Activated CD8-positive, alpha-beta memory T cell treated with anti-CD3 and anti-CD28 coated beads for 24 hours (primary cell): Measurements from ENCODE around the gene TENM4.
"Not testable (repeated sequence)": the region's sequence is repeated elsewhere in the genome, so short reads cannot be mapped to it uniquely, and the experiment has no call there.

Experiments
- DNase-seq: peaks from one replicate; pipeline ENCODE4 v3.0.0-alpha.2; 2020

The TENM4 gene

DNA sequence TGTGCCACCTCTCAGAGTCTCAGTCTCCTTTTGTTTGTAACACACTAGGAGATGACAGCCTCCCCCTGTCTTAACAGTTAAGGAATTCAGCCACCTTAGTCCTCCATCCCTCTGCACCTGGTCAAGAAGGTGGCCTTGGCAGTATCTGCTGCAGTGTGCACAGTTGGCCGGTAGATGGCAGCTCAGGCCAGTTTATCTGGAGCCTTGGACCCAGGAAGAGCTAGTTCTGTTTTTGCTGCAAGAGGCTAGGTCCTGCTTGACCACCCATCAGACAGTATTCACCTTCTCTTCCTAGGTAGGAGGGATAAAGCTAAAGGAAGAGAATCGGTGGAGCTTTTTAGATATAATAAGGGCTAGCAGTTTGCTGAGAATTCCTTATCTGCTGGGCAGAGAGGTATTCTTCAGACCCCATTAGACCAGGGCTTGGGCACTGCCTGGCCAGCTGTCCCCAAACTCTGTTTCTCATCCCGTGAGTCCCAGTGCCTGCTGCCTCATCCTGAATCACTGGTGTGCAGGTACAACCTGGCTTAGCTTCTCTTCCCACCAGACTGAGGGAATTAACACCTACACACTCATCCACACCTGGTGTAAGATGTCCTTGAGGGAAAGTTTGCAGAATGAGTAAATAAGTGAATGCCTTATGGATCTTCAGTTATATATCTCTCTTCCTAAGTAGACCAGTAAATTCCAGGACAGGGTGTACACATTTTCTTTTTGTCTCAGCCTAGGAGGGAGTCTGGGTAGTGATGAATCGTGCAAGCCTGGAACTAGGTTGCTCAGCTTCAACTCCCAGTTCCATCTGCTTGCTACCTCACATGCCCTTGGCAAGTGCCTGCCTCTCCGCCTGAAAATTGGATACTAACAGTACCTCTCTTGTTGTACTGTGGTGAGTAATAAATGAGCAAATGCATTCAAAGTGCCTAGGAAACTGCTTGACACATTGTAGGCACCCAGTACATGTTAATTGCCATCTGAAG is 795.3 kb downstream of the TENM4 start:
- DNase-seq, result peak; percentile 83

DNA sequence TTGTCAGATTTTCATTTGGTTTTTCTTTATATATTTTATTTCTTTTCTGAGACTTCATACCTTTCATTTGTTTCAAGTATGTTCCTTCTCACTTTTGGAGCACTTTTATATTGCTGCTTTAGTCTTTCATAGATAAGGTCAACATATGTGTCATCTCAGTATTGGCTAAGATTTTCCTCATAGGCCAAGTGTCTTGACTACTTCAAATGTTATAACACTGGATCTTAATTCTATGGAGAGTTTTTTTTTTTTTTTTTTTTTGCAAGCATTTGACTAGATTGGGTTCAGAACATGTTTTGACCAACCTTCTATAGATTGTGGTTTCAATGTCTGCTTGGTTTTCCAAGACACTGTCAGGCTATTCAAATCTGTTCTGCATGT is 797.2 kb downstream of the TENM4 start:
- DNase-seq, result no peak

DNA sequence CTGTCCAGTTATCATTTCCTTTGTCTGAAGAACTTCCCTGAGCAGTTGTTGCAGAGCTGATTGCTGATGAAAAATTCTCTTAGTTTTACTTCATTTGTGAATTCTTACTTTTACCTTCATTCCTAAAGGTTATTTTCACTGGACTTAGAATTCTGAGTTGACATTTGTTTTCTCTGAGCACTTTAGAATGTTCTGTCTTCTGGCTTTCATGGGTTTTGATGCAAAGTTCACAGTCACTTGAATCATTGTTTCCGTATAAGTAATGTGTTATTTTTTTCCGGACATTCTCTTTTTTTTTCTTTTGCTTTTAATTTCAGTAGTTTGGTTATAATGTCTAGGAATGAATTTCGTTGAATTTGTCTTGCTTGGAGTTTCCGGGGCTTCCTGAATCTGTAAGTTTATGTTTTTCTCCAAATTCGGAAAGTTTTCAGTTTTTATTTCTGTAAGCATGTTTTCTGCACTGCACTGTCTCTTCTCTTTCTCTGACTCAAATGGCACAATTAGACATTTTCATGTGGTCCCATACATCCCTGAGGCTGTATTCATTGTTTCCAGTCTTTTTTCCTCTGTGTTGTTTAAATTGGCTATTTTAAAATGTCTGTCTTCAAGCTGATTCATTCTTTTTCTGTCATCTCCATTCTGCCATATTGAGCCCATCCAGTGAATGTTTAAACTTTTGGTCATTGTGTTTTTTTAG is 797.7 kb downstream of the TENM4 start:
- no peak for DNase-seq

DNA sequence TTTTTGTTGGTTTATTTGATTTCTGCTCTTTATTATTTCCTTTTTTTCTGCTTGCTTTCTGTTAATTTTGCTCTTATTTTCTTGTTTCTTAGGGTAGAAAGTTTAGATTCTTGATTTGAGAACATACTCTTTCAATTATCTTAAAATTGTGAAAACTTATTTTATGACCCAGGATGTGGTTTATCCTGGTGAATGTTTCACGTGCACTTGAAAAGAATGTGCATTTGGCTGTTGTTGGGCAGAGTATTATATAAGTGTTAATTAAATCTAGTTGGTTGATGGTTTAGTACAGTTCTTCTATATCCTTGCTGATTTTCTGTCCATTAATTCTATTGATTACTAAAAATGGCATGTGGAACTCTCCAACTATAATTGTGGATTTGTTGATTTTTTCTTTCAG is 799.3 kb downstream of the TENM4 start:
- no peak for DNase-seq

DNA sequence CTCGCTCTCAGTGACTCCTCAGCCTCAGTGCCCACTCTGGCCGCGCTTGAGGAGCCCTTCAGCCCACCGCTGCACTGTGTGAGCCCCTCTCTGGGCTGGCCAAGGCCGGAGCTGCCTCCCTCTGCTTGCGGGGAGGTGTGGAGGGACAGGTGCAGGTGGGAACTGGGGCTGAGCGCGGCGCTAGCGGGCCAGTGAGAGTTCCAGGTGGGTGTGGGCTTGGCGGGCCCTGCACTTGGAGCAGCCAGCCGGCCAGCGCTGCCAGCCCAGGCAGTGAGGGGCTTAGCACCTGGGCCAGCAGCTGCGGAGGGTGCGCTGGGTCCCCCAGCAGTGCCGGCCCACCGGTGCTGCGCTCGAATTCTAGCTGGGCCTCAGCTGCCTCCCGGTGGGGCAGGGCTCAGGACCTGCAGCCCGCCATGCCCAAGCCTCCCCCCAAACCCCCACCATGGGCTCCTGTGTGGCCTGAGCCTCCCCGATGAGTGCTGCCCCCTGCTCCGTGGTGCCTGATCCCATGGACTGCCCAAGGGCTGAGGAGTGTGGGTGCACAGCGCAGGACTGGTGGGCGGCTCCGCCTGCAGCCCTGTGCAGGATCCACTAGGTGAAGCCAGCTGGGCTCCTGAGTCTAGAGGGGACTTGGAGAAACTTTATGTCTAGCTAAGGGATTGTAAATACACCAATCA is 802.0 kb downstream of the TENM4 start:
- DNase-seq, result peak; percentile 42

DNA sequence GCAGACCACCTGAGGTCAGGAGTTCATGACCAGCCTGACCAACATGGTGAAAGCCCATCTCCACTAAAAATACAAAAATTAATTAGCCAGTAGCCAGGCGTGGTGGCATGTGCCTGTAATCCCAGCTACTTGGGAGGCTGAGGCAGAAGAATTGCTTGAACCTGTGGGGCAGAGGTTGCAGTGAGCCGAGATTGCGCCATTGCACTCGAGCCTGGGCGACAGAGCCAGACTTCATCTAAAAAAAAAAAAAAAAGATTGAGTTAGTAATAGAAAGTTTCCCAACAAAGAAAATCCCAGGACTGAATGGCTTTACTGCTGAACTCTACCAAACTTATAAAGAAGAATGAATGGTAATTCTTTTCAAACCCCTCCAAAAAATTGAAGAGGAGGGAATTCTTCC is 803.3 kb downstream of the TENM4 start:
- DNase-seq, result peak; percentile 5

DNA sequence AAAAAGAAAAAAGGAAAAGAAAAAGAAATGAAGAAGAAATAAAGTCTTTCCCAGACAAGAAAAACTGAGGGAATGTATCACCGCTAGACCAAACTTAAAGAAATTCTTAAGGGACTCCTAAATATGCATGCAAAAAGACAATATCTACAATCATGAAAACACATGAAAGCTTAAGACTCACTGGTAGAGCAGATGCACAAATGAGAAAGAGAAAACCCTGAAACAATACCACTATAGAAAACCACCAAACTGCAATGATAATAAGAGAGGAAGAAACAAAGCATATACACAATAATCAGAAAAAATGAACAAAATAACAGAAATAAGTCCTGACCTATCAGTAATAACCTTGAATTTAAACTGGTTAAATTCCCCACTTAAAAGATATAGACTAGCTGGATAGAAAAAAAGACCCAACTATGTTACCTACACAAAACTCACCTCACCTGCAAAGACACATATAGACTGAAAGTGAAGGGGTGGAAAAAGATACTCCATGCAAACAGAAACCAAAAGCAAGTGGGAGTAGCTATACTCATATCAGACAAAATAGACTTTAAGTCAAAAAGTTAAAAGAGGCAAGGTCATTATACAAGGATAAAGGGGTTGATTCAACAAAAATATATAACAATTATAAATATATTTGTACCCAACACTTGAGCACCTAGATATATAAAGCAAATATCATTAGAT is 804.9 kb downstream of the TENM4 start:
- no peak for DNase-seq

DNA sequence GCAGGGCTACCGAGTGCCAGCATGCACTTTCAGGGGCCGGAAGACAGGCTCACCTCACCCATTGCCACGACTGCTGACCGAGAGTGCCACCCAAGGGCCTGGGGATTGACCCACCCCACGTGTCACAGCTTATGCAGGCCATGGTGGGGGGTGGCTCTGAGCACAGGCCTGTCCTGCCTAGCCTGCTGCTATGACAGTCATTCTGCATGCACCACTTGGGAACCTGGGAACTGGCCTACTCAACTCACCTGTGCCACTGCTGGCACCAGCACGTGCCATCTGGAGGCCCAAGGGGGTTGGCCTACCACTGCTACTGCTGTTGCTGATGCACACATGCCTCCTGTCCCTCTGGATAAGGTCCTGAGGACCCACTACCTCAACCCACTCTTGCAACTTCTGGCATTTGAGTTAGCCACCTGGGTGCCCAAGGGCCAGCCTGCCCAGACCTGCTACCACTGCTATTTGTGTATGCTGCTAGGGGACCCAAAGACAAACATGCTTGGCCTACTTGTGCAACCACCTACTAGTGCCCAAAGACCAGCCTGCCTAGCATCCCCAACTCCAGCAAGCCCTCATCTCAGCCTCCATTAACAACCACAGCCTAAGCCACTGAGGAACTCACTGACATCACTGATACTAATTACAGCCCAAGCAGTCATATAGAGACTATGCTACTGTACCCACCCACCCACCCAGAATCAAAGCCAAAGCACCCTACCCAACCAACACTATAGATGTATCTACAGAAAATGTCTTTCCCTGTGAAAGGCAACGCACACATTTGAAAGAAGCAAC is 807.1 kb downstream of the TENM4 start:
- no peak for DNase-seq

DNA sequence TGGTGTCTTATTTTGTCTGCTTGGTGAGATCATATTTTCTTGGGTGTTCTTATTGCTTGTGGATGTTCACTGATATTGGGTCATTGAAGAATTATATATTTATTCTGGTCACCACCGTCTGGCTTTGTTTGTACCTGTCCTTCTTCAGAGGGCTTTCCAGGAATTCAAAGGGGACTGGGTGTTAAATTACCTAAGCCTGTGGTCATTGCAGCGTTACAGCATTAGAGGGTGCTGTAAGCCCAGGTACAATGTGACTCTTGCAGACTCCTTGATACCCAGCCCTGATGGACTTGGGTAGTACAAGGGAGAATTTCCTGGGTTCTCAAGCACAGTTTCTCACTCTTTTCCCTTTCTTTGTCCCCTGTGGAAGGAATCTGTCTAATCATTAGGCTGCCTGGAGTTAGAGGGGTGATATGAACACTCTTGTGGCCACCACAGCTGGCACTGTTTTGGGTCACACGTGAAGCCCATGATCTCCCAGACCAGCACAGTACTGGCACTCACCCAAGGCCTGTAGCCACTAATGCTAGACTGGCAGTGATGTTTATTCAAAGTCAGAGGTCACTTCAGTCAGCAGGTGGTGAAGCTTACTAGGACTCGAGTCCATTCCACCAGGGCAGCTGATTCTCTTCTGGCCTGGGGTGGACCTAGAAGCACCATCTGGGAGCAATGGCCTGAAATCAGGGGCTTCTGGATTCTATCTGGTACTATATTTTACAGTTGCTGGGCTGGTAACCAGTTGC is 810.1 kb downstream of the TENM4 start:
- no peak for DNase-seq

DNA sequence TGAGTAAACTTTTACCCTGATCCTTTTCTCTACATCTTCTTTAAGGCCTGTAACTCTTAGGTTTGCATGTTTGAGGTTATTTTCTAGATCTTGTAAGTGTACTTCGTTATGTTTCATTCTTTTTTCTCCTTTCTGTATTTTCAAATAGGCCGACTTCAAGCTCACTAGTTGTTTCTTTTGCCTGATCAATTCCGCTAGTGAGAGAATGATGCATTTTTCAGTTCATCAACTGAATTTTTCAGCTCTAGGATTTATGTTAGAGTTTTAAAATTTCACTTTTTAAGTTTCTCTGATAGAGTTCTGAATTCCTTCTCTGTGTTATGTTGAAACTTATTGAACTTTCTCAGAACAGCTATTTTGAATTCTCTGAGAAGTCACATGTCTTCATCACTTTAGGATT is 810.7 kb downstream of the TENM4 start:
- no peak for DNase-seq

DNA sequence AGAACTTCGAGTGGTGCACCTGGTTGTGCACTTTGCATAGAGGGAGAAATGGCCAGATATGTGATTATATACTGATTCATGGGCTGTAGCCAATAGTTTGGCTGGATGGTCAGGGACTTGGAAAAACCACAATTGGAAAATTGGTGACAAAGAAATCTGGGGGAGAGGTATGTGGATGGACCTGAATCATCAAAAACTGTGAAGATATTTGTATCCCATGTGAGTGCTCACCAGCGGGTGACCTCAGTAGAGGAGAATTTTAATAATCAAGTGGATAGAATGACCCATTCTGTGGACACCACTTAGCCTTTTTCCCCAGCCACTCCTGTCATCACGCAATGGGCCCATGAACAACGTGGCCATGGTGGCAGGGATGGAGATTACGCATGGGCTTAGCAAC is 818.2 kb downstream of the TENM4 start:
- no peak for DNase-seq

DNA sequence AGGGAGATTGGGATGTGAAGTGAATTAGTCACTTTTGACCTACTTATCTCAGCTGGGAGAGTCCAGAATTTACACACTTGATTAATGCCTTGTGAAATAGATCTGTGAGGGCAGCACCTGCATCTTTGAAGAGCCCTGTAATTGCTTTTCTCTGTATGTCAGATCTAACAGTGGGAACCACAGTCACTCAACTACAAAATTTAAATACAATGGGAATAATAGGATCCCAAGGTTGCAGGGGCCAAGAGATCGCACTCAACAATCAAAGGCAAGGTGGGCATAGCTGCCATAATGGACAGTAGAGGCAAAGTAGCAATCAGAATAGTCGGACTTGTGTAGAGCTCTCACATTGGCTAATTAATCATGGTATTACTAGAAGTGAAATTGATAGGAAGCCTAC is 820.7 kb downstream of the TENM4 start:
- DNase-seq, result no peak

DNA sequence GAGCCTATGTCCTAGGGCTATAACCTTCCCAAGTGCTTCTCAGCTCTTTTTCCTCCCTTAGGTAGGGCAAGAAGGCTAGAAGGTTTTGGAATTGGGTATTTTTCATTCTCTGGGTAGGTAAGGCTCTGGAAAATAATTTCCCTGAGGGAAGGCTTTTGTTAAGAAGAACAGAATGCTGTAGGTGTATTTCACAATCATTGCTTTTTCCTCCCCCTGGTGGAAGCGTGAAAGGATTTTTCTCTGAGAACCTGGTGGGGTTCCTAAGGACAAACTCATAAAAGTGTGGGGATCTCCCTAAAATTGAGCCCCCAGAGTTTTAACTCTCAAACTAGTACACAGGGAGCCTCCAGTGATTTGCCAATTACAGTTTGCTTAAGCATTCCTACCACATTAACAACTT is 825.1 kb downstream of the TENM4 start:
- no peak for DNase-seq

DNA sequence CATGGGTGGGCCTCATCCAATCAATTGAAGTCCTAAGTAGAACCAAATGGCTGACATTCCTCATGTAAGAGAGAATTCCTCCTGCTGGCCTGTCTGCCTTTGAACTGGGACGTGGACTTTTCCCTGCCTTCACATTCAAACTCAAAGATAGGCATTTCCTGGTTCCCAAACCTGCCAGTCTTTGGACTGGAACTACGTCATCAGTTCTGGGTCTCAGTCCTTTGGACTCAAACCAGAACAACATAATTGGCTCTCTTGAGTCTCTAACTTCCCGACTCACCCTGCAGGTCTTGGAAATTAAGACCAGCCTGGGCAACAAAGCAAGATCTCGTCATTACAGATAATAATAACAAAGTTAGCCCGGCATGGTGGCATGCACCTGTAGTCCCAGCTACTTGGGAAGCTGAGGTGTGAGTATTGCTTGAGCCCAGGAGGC is 827.4 kb downstream of the TENM4 start:
- no peak for DNase-seq

DNA sequence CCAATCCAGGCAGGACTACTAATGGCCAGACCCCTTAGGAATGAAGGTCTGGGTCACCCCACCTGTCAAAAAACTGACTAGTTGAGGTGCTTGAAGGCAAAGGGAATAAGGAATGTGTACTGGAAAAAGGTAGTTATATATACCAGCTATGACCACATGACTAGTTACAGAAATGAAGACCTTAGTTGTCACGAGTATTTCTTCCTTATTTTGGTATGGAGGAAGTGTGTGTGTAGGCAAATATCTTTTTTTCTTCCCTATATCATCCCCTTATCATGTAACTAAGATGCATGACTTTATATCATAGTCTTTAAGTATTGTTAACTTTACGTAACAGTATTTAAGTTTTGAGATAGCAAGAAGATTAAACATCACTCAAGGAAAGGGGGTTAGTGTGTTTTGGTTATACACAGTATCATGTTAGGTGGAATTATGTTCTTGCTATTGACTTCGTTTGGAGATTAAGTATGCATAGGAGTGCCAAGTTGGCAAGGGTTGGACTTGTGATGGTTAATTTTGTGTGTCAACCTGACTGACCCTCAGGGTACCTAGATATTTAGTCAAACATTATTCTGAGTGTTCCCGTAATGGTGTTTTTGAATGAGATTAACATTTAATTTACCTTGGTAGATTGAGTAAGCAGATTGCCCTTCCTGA is 828.0 kb downstream of the TENM4 start:
- no peak for DNase-seq

DNA sequence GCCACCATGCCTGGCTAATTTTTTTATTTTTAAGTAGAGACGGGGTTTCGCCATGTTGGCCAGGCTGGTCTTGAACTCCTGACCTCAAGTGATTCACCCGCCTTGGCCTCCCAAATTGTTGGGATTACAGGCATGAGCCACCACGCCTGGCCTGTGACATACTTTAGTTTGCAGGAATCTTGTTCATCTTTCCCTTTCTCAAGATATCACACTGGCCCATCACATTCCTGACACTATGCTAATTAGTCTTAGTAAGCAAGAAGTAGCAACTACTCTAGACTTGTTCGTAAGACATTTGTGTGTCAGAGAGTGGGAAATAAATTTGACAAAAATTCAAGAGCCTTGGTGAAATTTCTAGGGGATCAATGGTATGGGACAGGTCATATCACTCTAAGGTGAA is 831.5 kb downstream of the TENM4 start:
- DNase-seq, result not testable (repeated sequence)

DNA sequence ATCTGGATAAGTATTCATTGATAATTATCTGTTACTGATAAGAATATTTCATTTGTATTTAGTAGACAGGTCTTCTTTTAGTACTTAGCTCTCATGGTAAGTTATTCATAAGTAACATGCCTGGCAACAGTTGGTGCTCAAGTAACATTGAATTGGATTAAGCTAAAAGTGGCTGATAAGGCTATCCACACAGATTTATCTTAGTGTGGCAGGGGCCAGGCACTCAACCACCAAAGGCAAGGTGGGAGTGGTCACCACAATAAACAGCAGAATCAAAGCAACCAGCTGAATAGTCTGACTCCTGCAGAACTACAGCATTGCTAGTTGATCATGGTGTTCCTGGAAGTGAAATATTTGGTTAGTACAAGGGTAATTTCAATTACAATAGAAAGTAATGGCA is 833.1 kb downstream of the TENM4 start:
- DNase-seq, result no peak

DNA sequence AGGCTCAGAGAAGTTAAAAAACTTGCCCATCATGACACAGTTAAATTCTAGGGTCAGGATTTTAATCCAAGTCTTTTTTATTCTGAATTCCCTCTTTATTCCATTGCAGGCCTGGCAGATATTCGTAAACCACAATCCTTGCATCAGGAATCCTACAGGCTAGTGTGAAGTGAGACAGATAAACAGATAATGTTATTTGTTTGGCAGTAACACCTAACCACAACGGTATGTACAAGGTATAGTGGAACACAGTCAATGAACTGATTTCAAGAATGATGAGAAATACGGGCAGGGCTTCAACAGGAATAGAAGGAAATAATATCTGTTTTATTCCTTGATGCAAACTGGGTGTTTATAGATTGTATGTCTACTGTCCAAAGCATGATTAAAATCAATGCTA is 834.2 kb downstream of the TENM4 start:
- DNase-seq, result no peak

DNA sequence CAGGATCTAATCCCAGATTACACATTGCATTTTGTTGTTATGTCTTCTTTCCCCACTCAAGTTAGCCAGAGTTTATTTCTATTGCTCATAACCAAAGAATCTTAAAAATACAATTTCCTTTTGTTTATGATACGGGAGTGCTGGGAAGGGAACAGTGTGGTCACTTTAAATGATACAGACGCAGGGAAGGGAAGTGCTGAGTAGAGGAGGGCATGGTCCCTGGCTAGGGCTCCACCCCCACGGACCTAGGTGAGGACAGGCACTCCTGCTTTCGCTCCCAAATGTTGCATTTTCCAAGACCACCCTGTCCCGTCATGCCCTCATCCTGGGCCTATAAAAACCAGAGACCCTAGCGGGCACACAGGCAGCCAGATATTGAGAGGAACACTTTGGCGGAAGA is 835.5 kb downstream of the TENM4 start:
- no peak for DNase-seq

DNA sequence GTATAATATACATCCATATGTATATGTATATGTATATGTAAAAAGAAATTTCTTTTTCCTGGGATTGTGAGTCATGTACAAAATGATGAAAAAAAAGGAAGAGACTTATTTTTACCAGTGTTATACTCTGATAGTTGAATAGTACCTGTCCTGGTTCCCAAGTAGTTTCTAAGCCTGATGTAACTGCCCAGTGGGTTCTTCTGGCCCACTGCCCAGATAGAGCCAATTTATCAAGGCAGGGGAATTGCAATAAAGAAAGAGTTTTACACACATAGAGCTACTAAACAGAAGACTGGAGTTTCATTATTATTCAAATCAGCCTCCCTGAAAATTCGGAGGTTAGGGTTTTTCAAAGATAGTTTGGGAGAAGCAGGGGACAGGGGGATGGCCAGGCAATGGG is 837.0 kb downstream of the TENM4 start:
- DNase-seq, result no peak
